Measurements from ENCODE around the gene CES1. TPM values are rescaled to one million over a fixed set of nuclear protein-coding genes. Genes with fewer than 3 reads are reported as not detected.
"Not testable (repeated sequence)": the region's sequence is repeated elsewhere in the genome, so short reads cannot be mapped to it uniquely, and the experiment has no call there.

Gene CES1
- total RNA-seq, 1 donor from 2014 or later: 0.26 TPM

DNA sequence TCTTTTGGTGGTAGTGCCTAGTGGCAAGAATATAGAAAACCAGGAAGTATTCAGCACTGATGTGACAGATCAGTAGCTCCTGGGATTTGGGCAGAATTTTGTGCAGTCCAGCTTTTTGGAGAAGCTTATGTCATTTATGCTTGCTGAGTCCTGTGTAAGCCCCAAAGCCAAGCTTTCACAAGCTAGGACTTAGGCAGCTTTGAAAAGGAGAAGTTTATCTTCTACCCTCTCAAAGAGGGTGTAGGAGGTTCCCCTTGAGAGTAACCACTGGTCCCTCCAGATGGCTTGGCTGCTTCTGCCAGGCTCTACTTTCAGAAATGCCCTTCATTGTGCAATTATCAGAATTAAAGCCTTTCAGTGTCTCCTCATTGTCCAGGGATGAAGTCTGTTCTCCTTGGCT lies 78.8 kb downstream of the CES1 start:
- Histone ChIP-seq H3K27me3 (ENCODE audit: control insufficient read depth, insufficient read depth, low read length) (no peaks in the 10 kb centered on the region), H3K36me3 (ENCODE audit: control insufficient read depth, insufficient read depth, low read length) (no peaks in the 10 kb centered on the region), H3K4me3 (ENCODE audit: low read depth, low read length) (no peak overlapping the region)
- TF ChIP-seq, protein P1, sequence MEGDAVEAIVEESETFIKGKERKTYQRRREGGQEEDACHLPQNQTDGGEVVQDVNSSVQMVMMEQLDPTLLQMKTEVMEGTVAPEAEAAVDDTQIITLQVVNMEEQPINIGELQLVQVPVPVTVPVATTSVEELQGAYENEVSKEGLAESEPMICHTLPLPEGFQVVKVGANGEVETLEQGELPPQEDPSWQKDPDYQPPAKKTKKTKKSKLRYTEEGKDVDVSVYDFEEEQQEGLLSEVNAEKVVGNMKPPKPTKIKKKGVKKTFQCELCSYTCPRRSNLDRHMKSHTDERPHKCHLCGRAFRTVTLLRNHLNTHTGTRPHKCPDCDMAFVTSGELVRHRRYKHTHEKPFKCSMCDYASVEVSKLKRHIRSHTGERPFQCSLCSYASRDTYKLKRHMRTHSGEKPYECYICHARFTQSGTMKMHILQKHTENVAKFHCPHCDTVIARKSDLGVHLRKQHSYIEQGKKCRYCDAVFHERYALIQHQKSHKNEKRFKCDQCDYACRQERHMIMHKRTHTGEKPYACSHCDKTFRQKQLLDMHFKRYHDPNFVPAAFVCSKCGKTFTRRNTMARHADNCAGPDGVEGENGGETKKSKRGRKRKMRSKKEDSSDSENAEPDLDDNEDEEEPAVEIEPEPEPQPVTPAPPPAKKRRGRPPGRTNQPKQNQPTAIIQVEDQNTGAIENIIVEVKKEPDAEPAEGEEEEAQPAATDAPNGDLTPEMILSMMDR (IDR thresholded peaks at IDR 0.05; ENCODE audit: insufficient read depth, low read length, severe bottlenecking): no peak
- DNase-seq (ENCODE audit: low read depth) (no peak), FAIRE-seq (no peak)

DNA sequence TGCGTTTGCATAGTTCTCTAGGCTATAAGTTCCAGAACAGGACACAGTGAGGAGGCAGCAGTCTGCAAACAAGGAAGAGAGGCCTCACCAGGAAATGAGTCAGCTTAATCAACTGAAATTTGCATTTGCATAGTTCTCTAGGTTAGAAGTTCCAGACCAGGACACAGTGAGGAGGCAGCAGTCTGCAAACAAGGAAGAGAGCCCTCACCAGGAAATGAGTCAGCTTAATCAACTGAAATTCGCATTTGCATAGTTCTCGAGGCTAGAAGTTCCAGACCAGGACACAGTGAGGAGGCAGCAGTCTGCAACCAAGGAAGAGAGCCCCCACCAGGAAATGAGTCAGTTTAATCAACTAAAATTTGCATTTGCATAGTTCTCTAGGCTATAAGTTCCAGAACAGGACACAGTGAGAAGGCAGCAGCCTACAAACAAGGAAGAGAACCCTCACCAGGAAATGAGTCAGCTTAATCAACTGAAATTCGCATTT lies 79.7 kb downstream of the CES1 start:
- H3K4me3 ChIP-seq (ENCODE audit: low read depth, low read length); H3K36me3 ChIP-seq (ENCODE audit: control insufficient read depth, insufficient read depth, low read length); FAIRE-seq; H3K27me3 ChIP-seq (ENCODE audit: control insufficient read depth, insufficient read depth, low read length): not testable (repeated sequence)
- peak; percentile 7 for DNase-seq (ENCODE audit: low read depth)

Other genes starting within 250 kb of the CES1 start
- gene SLC6A2, start 177.1 kb downstream of the CES1 start, total RNA-seq: 0.26 and 0.38 TPM in 2 replicates
- not detected in 2 replicates for gene CES5A, start 42.3 kb upstream of the CES1 start, total RNA-seq